Measurements from ENCODE around the gene PHF13. TPM values are rescaled to one million over a fixed set of nuclear protein-coding genes. Genes with fewer than 3 reads are reported as not detected.
"Not testable (repeated sequence)": the region's sequence is repeated elsewhere in the genome, so short reads cannot be mapped to it uniquely, and the experiment has no call there.

The PHF13 gene
- polyA plus RNA-seq, 4 donors = 24.5 to 32.8 (median 26.1) TPM

DNA sequence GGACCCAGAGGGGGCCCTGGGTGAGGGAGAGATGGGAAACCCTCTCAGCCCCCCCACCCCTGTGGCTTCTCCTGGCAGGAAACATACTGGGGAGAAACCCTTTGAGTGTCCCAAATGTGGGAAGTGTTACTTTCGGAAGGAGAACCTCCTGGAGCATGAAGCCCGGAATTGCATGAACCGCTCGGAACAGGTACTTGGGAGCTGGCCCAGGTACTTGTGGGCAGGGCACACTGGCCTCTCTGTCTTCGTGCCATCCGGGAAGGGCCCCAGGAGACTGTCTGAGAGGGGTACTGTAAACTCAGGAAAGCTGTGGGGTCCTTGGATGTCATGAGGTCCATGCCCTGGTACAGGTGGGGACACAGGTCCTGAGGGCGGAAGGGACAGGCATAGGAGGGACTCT lies 27.7 kb upstream of the PHF13 start:
- DNase-seq (ENCODE audit: low read depth in 4 of 4, low spot score in 3 of 4) = no peak

GRCh38 chr1:6586404-6586816 lies 27.1 kb upstream of the PHF13 start:
- DNase-seq (ENCODE audit: low read depth in 4 of 4, low spot score in 3 of 4) = no peak

DNA sequence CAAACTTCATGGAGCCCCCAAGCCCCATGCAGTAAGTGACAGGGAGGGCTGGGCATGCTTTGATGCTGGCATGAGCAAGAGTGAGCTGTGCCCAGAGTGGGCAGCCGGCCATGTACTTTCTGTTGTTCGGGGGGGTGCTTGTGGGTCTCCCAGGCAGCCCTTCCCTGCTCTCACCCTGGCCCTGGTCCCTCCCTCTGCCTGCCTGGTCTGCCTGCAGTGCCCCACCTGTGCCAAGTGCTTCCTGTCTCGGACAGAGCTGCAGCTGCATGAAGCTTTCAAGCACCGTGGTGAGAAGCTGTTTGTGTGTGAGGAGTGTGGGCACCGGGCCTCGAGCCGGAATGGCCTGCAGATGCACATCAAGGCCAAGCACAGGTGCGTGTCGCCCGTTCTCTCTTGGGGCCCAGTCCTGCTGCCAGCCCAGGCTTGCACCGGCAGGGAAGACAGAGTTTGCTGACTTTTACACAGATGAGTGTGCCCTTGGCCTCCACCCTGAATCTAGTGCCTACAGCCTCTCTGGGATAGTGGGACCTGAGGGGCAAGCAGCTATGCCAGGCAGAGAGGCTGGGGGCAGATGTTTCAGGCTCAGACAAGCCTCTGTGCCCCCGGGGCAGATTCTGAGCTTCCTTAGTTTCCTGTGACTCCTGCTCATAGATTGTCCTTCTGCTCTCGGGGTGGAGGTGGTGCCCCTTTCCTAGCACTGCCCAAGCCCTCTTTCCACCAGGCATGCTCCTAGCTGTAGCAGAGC lies 26.1 kb upstream of the PHF13 start:
- DNase-seq (ENCODE audit: low read depth in 4 of 4, low spot score in 3 of 4) = no peak

DNA sequence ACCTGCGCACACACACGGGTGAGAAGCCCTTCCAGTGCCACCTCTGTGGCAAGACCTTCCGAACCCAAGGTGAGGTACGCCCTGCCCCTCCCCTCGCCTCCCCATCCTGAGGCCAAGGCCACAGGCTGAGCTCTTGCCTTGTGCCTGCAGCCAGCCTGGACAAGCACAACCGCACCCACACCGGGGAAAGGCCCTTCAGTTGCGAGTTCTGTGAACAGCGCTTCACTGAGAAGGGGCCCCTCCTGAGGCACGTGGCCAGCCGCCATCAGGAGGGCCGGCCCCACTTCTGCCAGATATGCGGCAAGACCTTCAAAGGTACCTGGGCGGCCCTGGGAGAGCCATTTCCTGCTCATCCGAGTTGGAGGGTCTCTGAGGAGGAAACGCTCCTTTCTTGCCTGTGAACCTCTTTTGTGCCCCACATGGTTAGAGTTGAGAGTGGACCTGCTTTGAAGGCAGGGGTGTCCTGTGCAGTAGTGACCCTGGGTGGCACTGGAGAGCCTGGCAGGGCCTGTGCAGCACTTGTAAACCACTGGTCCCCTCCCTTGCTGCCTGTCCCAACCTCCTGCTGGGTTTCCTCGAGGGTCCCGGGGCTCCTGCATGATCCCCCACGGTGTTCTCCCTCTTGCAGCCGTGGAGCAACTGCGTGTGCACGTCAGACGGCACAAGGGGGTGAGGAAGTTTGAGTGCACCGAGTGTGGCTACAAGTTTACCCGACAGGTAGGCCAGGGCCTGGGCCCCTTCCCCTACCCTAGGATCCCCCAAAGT lies 25.2 kb upstream of the PHF13 start:
- no peak for DNase-seq (ENCODE audit: low read depth in 4 of 4, low spot score in 3 of 4)

DNA sequence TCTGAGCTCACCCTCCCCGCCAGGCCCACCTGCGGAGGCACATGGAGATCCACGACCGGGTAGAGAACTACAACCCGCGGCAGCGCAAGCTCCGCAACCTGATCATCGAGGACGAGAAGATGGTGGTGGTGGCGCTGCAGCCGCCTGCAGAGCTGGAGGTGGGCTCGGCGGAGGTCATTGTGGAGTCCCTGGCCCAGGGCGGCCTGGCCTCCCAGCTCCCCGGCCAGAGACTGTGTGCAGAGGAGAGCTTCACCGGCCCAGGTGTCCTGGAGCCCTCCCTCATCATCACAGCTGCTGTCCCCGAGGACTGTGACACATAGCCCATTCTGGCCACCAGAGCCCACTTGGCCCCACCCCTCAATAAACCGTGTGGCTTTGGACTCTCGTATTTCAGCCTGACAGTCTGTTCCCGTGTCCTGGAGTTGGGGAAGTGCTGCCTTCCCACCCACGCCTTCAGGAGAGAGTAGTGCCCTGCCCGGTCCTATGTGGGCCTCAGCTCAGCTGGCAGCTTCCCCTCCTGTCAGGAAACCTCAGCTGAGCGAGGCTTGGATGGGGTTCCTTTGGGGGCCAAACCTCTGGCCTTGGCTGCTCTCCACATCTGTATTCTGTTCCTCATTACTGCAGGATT lies 24.5 kb upstream of the PHF13 start:
- DNase-seq (ENCODE audit: low read depth in 4 of 4, low spot score in 3 of 4) = no peak

GRCh38 chr1:6590046-6590445 lies 23.5 kb upstream of the PHF13 start:
- DNase-seq (ENCODE audit: low read depth in 4 of 4, low spot score in 3 of 4) = no peak

DNA sequence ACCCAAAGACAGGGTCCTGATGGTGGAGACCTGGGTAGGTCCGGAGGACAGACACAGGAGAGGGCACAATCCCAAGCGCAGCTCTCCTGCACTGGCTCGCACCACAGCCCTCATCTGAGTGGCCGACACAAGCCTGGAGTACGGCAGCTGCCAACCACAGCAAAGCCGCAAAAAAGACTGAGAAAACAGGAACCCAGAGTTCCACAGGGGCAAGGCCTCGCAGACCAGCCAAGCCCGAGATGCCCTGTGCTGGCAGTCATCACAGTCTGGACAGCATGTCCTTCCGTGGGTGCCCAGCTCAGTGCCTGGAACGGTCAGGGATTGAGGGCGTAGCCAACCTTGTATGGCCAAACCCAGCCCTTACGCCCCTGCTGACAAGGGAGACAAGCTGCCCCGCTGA lies 22.3 kb upstream of the PHF13 start:
- DNase-seq (ENCODE audit: low read depth in 4 of 4, low spot score in 3 of 4) = no peak

- no peak for DNase-seq (ENCODE audit: low read depth in 4 of 4, low spot score in 3 of 4)
These were observed 21.9 kb upstream of the PHF13 start for GRCh38 chr1:6591644-6592043.

DNA sequence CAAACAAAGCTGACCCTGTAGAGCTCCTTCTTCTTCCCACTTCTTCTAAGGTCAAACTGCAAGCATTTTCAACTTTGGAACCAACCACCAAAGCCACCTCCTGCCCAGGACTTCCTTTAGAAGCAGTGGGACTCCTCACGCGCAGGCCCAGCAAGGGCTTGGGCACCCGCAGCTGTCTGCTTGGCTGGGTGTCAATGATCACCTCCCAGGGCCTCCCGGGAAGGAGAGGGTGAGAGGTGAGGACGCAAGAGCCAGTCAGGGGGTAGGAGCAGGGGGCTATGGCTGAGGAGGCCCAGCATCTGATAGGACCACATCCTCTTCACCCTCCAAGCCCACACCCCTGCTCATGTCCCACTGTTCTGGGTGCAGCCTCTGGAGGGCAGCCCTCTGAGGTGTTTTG lies 21.1 kb upstream of the PHF13 start:
- DNase-seq (ENCODE audit: low read depth in 4 of 4, low spot score in 3 of 4) = no peak

DNA sequence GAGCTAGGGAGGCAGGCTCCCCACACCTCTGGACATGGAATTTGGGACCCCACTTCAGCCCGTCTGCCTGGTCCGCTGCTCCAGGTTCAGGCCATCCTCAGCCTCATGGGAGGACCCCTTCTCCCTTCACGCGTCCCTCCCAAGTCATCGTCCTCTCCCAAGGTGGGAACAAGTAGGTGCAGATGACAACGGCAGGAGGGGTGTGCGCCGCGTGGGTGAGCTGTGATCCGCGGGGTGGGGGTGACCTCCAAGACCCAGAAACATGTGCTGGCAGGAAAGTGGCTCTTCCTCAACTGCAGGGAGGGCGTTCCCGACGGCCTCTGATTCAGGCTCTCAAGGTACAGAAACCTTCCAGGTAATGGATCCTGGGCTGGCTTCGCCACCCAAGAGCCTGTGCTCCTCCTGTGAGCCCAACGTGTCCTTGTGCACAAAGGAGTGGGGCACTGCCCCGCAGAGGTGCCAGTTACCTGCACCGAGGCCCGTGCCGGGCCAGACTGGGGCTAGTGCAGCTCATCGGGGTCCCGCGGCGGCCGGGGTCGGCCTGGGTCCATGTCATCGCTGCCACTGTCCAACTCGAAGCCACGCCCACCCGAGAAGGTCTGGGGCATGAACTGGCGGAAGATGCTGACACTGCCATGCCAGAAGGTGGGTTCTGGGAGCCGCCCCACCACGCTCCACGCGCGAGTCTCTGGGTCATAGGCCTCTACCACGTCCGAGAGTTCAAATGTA lies 20.5 kb upstream of the PHF13 start:
- DNase-seq (ENCODE audit: low read depth in 4 of 4, low spot score in 3 of 4) = no peak

GRCh38 chr1:6593810-6594209 lies 19.7 kb upstream of the PHF13 start:
- no peak for DNase-seq (ENCODE audit: low read depth in 4 of 4, low spot score in 3 of 4)

DNA sequence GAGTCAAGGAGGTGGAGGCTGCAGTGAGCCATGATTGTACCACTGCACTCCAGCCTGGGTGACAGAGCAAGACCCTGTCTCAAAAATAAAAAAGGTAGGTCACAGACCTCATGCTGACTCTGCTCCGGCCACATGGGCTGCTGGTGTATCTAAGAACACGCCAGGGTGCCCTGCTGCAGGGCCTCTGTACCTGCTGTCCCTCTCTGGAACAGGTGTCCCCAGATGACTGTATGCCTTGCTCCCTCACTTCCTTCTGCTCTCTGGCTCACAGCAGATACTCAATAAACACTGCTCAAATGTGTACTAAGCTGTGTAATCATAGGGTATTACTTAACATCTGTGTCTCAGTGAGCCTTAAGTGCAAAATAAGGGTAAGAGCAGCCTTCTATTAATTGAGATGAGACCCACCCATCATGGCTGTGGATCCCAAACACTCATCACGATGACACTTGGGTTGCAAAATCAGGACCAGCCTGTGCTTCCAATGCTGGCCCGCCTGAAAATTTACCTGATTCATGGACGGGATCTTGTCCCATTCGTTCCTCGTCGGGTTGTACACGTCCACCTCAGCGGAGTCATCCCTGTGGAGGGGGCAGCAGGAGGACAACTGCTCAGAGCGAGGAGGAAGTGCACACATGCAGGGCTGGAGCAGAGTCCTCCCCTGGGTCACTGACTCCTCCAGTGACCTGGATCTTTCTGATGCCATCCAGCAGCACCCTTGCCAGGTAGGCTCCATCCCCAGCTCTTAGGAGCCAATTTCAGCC lies 18.4 kb upstream of the PHF13 start:
- DNase-seq (ENCODE audit: low read depth in 4 of 4, low spot score in 3 of 4) = no peak

- DNase-seq (ENCODE audit: low read depth in 4 of 4, low spot score in 3 of 4) = no peak
These were observed 17.2 kb upstream of the PHF13 start for GRCh38 chr1:6596351-6596750.

GRCh38 chr1:6596886-6597776 lies 16.4 kb upstream of the PHF13 start:
- no peak for DNase-seq (ENCODE audit: low read depth in 4 of 4, low spot score in 3 of 4)

- DNase-seq (ENCODE audit: low read depth in 4 of 4, low spot score in 3 of 4) = no peak
These were observed 15.8 kb upstream of the PHF13 start for GRCh38 chr1:6597777-6598131.

GRCh38 chr1:6599141-6599975 lies 14.2 kb upstream of the PHF13 start:
- DNase-seq (ENCODE audit: low read depth in 4 of 4, low spot score in 3 of 4) = no peak

DNA sequence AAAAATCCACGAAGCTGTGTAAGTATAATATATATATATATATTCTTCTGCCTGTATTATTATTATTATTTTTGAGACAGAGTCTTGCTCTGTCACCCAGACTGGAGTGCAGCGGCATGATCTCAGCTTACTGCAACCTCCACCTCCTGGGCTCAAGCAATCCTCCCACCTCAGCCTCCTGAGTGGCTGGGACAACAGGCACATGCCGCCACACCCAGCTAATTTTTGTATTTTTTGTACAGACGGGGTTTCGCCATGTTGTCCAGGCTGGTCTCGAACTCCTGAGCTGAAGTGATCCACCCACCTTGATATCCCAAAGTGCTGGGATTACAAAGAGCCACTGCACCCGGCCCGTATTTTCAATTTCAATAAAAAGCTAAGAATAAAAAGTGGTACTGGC lies 13.5 kb upstream of the PHF13 start:
- not testable (repeated sequence) for DNase-seq (ENCODE audit: low read depth in 4 of 4, low spot score in 3 of 4)

- no peak for DNase-seq (ENCODE audit: low read depth in 4 of 4, low spot score in 3 of 4)
These were observed 13.0 kb upstream of the PHF13 start for GRCh38 chr1:6600410-6601048.
